ENCODE measurements around the gene SLC9B1. TPM values are rescaled to one million over a fixed set of nuclear protein-coding genes. Genes with fewer than 3 reads are reported as not detected.
A peak's percentile ranks its signal among the peaks of the same experiment; 100 is the strongest.

SLC9B1 gene
- total and polyA plus RNA-seq, 2 experiments from 2014 or later = 0.51 TPM; not detected in 1

GRCh38 chr4:103054030-103054429 is 34.5 kb upstream of the SLC9B1 start:
- no peak overlapping the region for H3K4me2 ChIP-seq (ENCODE audit: unreplicated experiment)
- H3K36me3 ChIP-seq (ENCODE audit: low read depth) = 0 out of 2 replicates have a peak, but pooled peaks cover 3% of the 10 kb centered on the region
- peaks cover 19% of the 10 kb centered on the region for H3F3A ChIP-seq (ENCODE audit: insufficient read depth)
- peaks cover 9% of the 10 kb centered on the region for H3K4me1 ChIP-seq (ENCODE audit: insufficient read depth)
- TF ChIP-seq EZH2 (IDR thresholded peaks at IDR 0.05; ENCODE audit: insufficient read depth, poor library complexity, severe bottlenecking) = no peak
- no peak for TF ChIP-seq EZH2phosphoT487 (IDR thresholded peaks at IDR 0.05; ENCODE audit: insufficient read depth, low read depth)
- WGBS, 2 experiments (ENCODE audit: low coverage in 1 of 2, low lambda C conversion rate in 2 of 2, missing lambda C conversion rate in 2 of 2) = 97 to 98% methylated on average over 3 of the region's 3 CpGs
- H4K20me1 ChIP-seq (ENCODE audit: insufficient read depth) = no peaks in the 10 kb centered on the region
- no peak overlapping the region for H3K4me3 ChIP-seq
- no peak overlapping the region for H3K27ac ChIP-seq
- H3K9me3 ChIP-seq (ENCODE audit: low read depth) = no peaks in the 10 kb centered on the region
- no peaks in the 10 kb centered on the region for H3K79me2 ChIP-seq (ENCODE audit: insufficient read depth)
- H3K27me3 ChIP-seq (replicated peaks; ENCODE audit: insufficient read depth) = no peaks in the 10 kb centered on the region
- no peak overlapping the region for H3K9ac ChIP-seq
- in situ Hi-C loops (cut with MboI) = no loop called here
- H2AFZ ChIP-seq = no peak overlapping the region
- H3K9me2 ChIP-seq (ENCODE audit: insufficient read depth) = no peaks in the 10 kb centered on the region
- no peak for DNase-seq

- Histone ChIP-seq H3F3A (ENCODE audit: insufficient read depth) (peaks cover 19% of the 10 kb centered on the region), H3K36me3 (ENCODE audit: low read depth) (0 out of 2 replicates have a peak, but pooled peaks cover 3% of the 10 kb centered on the region), H4K20me1 (ENCODE audit: insufficient read depth) (no peaks in the 10 kb centered on the region), H3K79me2 (ENCODE audit: insufficient read depth) (no peaks in the 10 kb centered on the region), H3K27ac (no peak overlapping the region), H3K4me2 (ENCODE audit: unreplicated experiment) (no peak overlapping the region), H3K4me1 (ENCODE audit: insufficient read depth) (peaks cover 9% of the 10 kb centered on the region), H3K9me3 (ENCODE audit: low read depth) (no peaks in the 10 kb centered on the region), H2AFZ (no peak overlapping the region), H3K9me2 (ENCODE audit: insufficient read depth) (no peaks in the 10 kb centered on the region), H3K4me3 (no peak overlapping the region), H3K27me3 (replicated peaks; ENCODE audit: insufficient read depth) (no peaks in the 10 kb centered on the region), H3K9ac (no peak overlapping the region)
- TF ChIP-seq EZH2phosphoT487 (IDR thresholded peaks at IDR 0.05; ENCODE audit: insufficient read depth, low read depth) (no peak), EZH2 (IDR thresholded peaks at IDR 0.05; ENCODE audit: insufficient read depth, poor library complexity, severe bottlenecking) (no peak)
- no peak for DNase-seq
- in situ Hi-C loops (cut with MboI) = no loop called here
- WGBS, 2 experiments (ENCODE audit: low coverage in 1 of 2, low lambda C conversion rate in 2 of 2, missing lambda C conversion rate in 2 of 2) = 82 to 83% methylated on average over 3 of the region's 3 CpGs
Observed at GRCh38 chr4:103052779-103053178, 33.3 kb upstream of the SLC9B1 start.

DNA sequence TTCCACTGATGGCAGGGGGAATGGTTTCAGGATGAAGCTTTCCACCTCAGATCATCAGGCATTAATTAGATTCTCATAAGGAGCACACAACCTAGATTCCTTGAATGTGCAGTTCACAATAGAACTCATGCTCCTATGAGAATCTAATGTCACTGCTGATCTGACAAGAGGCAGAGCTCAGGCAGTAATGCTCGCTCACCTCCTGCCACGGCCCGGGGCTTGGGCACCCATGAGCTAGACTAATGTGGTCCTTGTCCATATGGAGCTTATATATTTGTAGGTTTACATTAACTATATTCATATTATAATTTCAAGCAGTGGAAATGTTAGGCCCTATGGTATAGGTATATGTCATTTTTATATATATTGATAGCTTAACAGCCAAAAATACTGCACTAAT is 32.6 kb upstream of the SLC9B1 start:
- H3K79me2 ChIP-seq (ENCODE audit: insufficient read depth) = no peaks in the 10 kb centered on the region
- TF ChIP-seq EZH2 (IDR thresholded peaks at IDR 0.05; ENCODE audit: insufficient read depth, poor library complexity, severe bottlenecking) = no peak
- no peak for TF ChIP-seq EZH2phosphoT487 (IDR thresholded peaks at IDR 0.05; ENCODE audit: insufficient read depth, low read depth)
- H3K9me3 ChIP-seq (ENCODE audit: low read depth) = no peaks in the 10 kb centered on the region
- H3K4me3 ChIP-seq = no peak overlapping the region
- H3K27me3 ChIP-seq (replicated peaks; ENCODE audit: insufficient read depth) = no peaks in the 10 kb centered on the region
- H3K27ac ChIP-seq = no peak overlapping the region
- H3K9ac ChIP-seq = no peak overlapping the region
- no peak overlapping the region for H2AFZ ChIP-seq
- DNase-seq = no peak
- peaks cover 9% of the 10 kb centered on the region for H3K4me1 ChIP-seq (ENCODE audit: insufficient read depth)
- H4K20me1 ChIP-seq (ENCODE audit: insufficient read depth) = no peaks in the 10 kb centered on the region
- in situ Hi-C loops (cut with MboI) = no loop called here
- 0 out of 2 replicates have a peak, but pooled peaks cover 3% of the 10 kb centered on the region for H3K36me3 ChIP-seq (ENCODE audit: low read depth)
- 93 to 96% methylated on average over 3 of the region's 3 CpGs for WGBS, 2 experiments (ENCODE audit: low coverage in 1 of 2, low lambda C conversion rate in 2 of 2, missing lambda C conversion rate in 2 of 2)
- H3F3A ChIP-seq (ENCODE audit: insufficient read depth) = peaks cover 19% of the 10 kb centered on the region
- H3K4me2 ChIP-seq (ENCODE audit: unreplicated experiment) = no peak overlapping the region
- no peaks in the 10 kb centered on the region for H3K9me2 ChIP-seq (ENCODE audit: insufficient read depth)

DNA sequence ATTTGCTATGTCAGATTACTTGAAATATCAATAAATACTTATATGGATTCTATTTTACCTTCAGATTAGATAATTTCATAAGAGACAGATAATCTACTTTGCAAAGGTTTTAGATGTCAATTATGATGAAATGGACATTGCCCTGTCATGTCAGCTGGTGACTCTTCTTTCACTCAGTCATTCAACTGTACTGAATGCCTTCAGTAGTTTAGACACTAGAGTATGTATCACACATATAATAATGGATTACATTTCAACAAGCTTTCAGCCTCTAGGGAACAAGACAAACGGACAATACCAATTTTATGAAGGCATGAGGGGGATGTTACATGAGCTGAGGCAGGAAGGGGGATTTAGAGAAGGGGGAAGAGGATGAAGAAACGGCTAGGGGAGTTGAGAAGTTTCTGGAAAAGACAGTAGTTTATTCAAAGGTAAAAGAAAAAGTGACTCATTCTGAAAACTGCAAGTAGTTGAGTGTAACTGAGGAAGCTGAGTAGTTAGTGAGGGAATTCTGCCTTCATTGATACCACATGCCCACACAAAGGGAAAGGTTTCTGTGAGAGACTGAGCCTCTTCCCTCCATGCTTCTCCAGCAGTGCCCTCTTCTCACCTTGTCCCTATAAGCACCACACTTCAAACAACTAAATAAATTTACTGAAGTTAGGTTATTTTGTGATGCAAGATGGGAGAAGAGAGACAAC is 31.4 kb upstream of the SLC9B1 start:
- Histone ChIP-seq H3K9me2 (ENCODE audit: insufficient read depth) (no peaks in the 10 kb centered on the region), H3F3A (ENCODE audit: insufficient read depth) (peaks cover 19% of the 10 kb centered on the region), H3K79me2 (ENCODE audit: insufficient read depth) (no peaks in the 10 kb centered on the region), H3K9ac (0 out of 2 replicates have a peak overlapping the region, but pooled peaks have one; percentile 17), H3K4me2 (ENCODE audit: unreplicated experiment) (peak overlapping the region; percentile 44), H3K27me3 (replicated peaks; ENCODE audit: insufficient read depth) (no peaks in the 10 kb centered on the region), H2AFZ (peak overlapping the region; percentile 59; the same call in 1 of the 2 replicates), H3K4me3 (no peak overlapping the region), H3K9me3 (ENCODE audit: low read depth) (no peaks in the 10 kb centered on the region), H4K20me1 (ENCODE audit: insufficient read depth) (no peaks in the 10 kb centered on the region), H3K27ac (peak overlapping the region; percentile 34), H3K36me3 (ENCODE audit: low read depth) (peaks cover 6% of the 10 kb centered on the region; the same call in 1 of the 2 replicates), H3K4me1 (ENCODE audit: insufficient read depth) (peaks cover 9% of the 10 kb centered on the region)
- peak; percentile 63 for DNase-seq
- in situ Hi-C loops (cut with MboI) = no loop called here
- TF ChIP-seq EZH2phosphoT487 (IDR thresholded peaks at IDR 0.05; ENCODE audit: insufficient read depth, low read depth) = no peak
- no peak for TF ChIP-seq EZH2 (IDR thresholded peaks at IDR 0.05; ENCODE audit: insufficient read depth, poor library complexity, severe bottlenecking)
- WGBS, 2 experiments (ENCODE audit: low coverage in 1 of 2, low lambda C conversion rate in 2 of 2, missing lambda C conversion rate in 2 of 2) = 13 to 14% methylated on average over 2 of the region's 2 CpGs
